ENCODE measurements around the gene LRRC41.

DNA sequence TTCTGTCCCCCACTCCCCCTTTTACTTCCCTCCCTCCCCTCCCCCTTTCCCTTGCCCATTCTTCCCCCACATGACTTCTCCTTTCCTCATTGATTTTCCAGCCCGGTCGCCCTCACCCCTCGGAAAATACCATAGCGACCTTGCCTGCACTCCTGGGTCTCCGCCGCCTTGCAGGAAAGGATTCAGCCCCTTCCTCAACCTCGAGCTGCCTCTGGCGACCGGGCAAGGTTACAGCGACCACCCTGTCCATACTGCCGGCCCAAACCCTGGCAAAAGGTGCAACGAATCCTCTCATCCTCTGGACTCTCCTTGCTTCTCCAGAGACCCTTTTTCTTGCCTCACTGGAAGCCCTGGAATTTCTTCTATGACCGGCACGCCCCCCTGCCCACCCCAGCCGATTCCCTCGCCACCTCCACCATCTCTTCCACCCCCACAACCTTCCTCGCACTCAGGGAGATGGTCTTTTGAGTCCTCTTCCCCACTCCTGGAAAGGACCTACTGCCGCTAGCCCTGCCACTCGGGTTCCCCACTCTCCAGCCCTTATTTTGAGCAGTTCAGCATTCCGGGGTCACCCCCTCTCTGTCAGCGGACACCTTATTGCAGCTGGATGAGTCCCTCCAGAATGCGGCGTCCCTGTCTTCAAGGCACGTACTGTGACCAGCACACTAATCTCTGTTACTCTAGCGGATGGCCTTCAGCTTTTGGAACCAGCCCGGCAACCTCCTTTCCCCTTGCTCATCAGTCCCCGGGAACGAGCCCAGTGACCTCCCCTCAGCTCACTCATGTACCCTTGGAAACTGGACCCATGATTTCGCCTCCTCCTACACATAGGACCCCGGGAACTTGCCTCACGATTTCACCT, 38.0 kb upstream of the LRRC41 start:
- TF ChIP-seq, protein P1, sequence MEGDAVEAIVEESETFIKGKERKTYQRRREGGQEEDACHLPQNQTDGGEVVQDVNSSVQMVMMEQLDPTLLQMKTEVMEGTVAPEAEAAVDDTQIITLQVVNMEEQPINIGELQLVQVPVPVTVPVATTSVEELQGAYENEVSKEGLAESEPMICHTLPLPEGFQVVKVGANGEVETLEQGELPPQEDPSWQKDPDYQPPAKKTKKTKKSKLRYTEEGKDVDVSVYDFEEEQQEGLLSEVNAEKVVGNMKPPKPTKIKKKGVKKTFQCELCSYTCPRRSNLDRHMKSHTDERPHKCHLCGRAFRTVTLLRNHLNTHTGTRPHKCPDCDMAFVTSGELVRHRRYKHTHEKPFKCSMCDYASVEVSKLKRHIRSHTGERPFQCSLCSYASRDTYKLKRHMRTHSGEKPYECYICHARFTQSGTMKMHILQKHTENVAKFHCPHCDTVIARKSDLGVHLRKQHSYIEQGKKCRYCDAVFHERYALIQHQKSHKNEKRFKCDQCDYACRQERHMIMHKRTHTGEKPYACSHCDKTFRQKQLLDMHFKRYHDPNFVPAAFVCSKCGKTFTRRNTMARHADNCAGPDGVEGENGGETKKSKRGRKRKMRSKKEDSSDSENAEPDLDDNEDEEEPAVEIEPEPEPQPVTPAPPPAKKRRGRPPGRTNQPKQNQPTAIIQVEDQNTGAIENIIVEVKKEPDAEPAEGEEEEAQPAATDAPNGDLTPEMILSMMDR (IDR thresholded peaks at IDR 0.05; ENCODE audit: low read length), result no peak
- TF ChIP-seq EZH2phosphoT487 (IDR thresholded peaks at IDR 0.05; ENCODE audit: low read length), result no peak
